ENCODE data around the gene TAF11L11. TPM values are rescaled to one million over a fixed set of nuclear protein-coding genes. Genes with fewer than 3 reads are reported as not detected.
"Not testable (repeated sequence)": the region's sequence is repeated elsewhere in the genome, so short reads cannot be mapped to it uniquely, and the experiment has no call there.

Gene TAF11L11
- polyA plus RNA-seq, 2 of the 4 experiments (the other 2 are of a cell fraction) = 0.39 to 2.2 TPM

DNA sequence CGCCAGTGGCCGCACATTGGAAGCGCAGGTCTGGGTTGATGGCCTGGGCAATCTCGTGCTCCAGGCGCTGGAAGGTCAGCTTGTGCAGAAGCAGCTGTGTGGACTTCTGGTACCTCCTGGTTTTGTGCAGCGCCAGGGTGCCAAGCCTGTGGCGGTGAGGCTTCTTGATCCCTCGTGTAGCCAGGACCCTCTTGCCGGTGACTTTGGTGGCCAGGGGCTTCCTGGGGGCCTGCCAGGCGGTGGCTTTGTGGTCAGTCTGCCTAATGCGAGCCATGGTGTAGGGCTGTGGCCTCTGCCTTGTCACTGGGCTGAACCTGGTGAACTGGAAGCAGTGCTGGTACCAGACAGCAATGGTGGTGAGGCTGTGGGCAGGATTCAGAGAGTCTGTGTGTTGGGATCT, 21.7 kb downstream of the TAF11L11 start:
- Histone ChIP-seq H3K27ac (no peak overlapping the region), H3K9me3 (no peaks in the 10 kb centered on the region), H3K4me1 (no peaks in the 10 kb centered on the region), H3K4me3 (no peak overlapping the region), H3K4me2 (no peak overlapping the region)
- WGBS (ENCODE audit: missing lambda C conversion rate) = 85% methylated on average over 5 of the region's 11 CpGs
- TF ChIP-seq RARB (CRISPR knock-in tag; IDR thresholded peaks at IDR 0.05) (no peak), CBX2 (IDR thresholded peaks at IDR 0.05; ENCODE audit: borderline replicate concordance, low read depth) (no peak), BHLHE40 (IDR thresholded peaks at IDR 0.05; ENCODE audit: low read depth, low read length) (no peak), MAZ (IDR thresholded peaks at IDR 0.05; ENCODE audit: borderline replicate concordance, low read depth, low read length) (no peak), POLR2A (IDR thresholded peaks at IDR 0.05; ENCODE audit: low read length) (no peak), RNF2 (IDR thresholded peaks at IDR 0.05; ENCODE audit: borderline replicate concordance, low read depth) (no peak)
- ChIA-PET CTCF (no interaction called here), POLR2A (no interaction called here)
- no peak for DNase-seq (ENCODE audit: low read depth in 1 of 2, low spot score in 1 of 2)
- FAIRE-seq = no peak
- no peak for ATAC-seq

DNA sequence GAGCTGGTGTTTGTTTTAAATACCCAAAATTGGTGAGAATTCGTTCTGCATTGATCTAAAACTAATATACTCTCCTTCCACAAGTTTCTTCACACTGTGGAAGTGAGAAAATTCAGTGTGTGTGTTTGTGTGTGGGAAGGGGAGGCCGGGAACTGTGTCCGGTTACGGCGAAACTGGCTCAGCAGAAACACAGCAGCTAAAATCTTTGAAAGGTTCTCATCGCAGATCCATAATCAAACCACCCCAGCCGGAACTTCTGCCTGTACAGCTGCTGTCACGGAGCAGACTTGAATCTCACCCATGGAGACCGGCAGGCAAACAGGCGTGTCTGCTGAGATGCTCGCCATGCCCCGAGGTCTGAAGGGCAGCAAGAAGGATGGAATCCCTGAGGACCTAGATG, 27.8 kb downstream of the TAF11L11 start, which contains the start of gene TAF11L13:
Gene TAF11L13 (plus strand): TSS at position 301 of the 400 bp plus-strand sequence.
- CTCF ChIA-PET; H3K27ac ChIP-seq; H3K4me1 ChIP-seq; H3K9me3 ChIP-seq; ATAC-seq; DNase-seq (ENCODE audit: low read depth in 1 of 2, low spot score in 1 of 2); H3K4me3 ChIP-seq; FAIRE-seq; H3K4me2 ChIP-seq; POLR2A ChIA-PET: not testable (repeated sequence)
- WGBS (ENCODE audit: missing lambda C conversion rate) = 75% methylated on average over 8 of the region's 12 CpGs

DNA sequence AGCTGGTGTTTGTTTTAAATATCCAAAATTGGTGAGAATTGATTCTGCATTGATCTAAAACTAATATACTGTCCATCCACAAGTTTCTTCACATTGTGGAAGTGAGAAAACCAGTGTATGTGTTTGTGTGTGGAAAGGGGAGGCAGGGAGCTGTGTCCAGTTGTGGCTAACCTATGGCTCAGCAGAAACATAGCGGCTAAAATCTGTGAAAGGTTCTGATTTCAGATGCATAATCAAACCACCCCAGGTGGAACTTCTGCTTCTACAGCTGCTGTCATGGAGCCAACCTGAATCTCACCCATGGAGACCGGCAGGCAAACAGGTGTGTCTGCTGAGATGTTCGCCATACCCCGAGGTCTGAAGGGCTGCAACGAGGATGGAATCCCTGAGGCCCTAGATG, 30.2 kb downstream of the TAF11L11 start, which contains the start of gene TAF11L14:
Gene TAF11L14 (plus strand): TSS at position 301 of the 400 bp plus-strand sequence.
- H3K4me3 ChIP-seq = no peak within 1 kb of the TSS
- ChIA-PET CTCF (interaction anchor here (0.9 to 1.1 kb wide), 3 partner anchors 13 to 435 kb away, joined by 3 to 4 read pairs (median 3); no protein-coding TSS in a partner anchor), POLR2A (no interaction called here)
- WGBS (ENCODE audit: missing lambda C conversion rate) = 57% methylated on average over 5 of the region's 5 CpGs
- ATAC-seq (no peak), FAIRE-seq (no peak), DNase-seq (ENCODE audit: low read depth in 1 of 2, low spot score in 1 of 2) (no peak)
- no peak within 1 kb of the TSS for H3K27ac ChIP-seq
- no peaks in the 10 kb centered on the region for H3K9me3 ChIP-seq
- TF ChIP-seq ZNF302 (CRISPR knock-in tag; IDR thresholded peaks at IDR 0.05) (no peak), HOXB5 (CRISPR knock-in tag; IDR thresholded peaks at IDR 0.05) (no peak), RARB (CRISPR knock-in tag; IDR thresholded peaks at IDR 0.05) (no peak), CHD4 (IDR thresholded peaks at IDR 0.05; ENCODE audit: borderline replicate concordance) (no peak)
- H3K4me2 ChIP-seq = no peak within 1 kb of the TSS
- no peaks in the 10 kb centered on the region for H3K4me1 ChIP-seq

DNA sequence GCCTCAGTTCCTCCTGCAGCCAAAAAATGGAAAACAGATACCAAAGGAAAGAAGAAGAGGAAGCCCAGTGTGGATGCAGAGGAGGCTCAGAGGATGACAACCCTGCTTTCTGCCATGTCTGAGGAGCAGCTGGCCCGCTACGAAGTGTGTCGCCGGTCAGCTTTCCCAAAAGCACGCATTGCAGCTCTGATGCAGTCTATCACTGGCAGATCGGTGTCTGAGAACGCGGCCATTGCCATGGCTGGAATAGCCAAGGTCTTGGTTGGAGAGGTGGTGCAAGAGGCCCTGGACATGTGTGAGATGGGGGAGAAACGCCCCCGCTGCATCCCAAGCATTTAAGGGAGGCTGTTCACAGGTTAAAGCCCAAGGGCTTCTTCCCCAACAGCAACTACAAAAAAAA, 45.2 kb downstream of the TAF11L11 start:
- H3K27ac ChIP-seq; FAIRE-seq; H3K4me2 ChIP-seq; H3K9me3 ChIP-seq; H3K4me1 ChIP-seq; DNase-seq (ENCODE audit: low read depth in 1 of 2, low spot score in 1 of 2); ATAC-seq; H3K4me3 ChIP-seq; POLR2A ChIA-PET: not testable (repeated sequence)
- WGBS (ENCODE audit: missing lambda C conversion rate) = 86% methylated on average over 10 of the region's 10 CpGs
- CTCF ChIA-PET = interaction anchor here (1.0 kb wide), 1 partner anchor 10 kb away, joined by 3 read pairs; no protein-coding TSS in a partner anchor

DNA sequence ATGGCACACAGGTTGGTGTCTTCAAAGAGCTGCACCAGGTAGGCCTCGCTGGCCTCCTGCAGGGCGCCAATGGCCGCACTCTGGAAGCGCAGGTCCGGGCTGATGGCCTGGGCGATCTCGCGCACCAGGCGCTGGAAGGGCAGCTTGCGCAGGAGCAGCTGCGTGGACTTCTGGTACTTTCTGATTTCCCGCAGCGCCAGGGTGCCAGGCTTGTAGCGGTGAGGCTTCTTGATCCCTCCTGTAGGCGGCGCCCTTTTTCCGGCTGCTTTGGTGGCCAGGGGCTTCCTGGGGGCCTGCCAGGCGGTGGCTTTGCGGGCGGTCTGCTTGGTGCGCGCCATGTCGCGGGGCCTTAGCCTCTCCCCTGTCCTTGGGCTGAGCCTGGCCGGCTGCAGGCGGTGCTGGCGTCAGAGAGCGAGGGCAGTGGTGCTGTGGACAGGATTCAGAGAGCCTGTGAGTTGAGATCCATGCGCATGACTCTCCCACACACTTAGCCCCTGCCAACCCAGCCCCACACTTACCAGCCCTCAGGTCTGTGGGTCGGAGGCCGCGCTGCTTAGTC, 51.3 kb downstream of the TAF11L11 start:
- POLR2A ChIA-PET; H3K4me1 ChIP-seq; H3K27ac ChIP-seq; FAIRE-seq; DNase-seq (ENCODE audit: low read depth in 1 of 2, low spot score in 1 of 2); H3K4me2 ChIP-seq; H3K9me3 ChIP-seq; CTCF ChIA-PET; ATAC-seq; H3K4me3 ChIP-seq: not testable (repeated sequence)
- WGBS (ENCODE audit: missing lambda C conversion rate) = 91% methylated on average over 12 of the region's 32 CpGs

Small RNAs within 50 kb of the gene (small RNA-seq; reads per million reads assigned to genes)
- 0 reads per million in 6 experiments for gene AC233724.1
- 0 reads per million in 6 experiments for gene AC233724.2
- 0 reads per million in 6 experiments for gene AC233724.3
- 0 reads per million in 6 experiments for gene AC233724.4
- gene AC233724.6 = 0 reads per million in 6 experiments
- gene AC233724.7 = 0 reads per million in 6 experiments

Other genes starting within 250 kb of the TAF11L11 start
- gene TAF11L2, start 106.0 kb upstream of the TAF11L11 start, polyA plus RNA-seq (2011; rRNA removed) = not detected in 2 replicates
- gene TAF11L2, start 106.0 kb upstream of the TAF11L11 start, polyA plus RNA-seq (2017; fragmentation: RNase III; extraction: RNeasy Plus Mini Kit Qiagen cat#74134 plus additional on column Dnase treatment) = not detected in 3 replicates
- not detected in 2 replicates for gene TAF11L3, start 85.8 kb upstream of the TAF11L11 start, polyA plus RNA-seq (2011; rRNA removed)
- not detected in 3 replicates for gene TAF11L3, start 85.8 kb upstream of the TAF11L11 start, polyA plus RNA-seq (2017; fragmentation: RNase III; extraction: RNeasy Plus Mini Kit Qiagen cat#74134 plus additional on column Dnase treatment)
- not detected in 2 replicates for gene TAF11L4, start 82.4 kb upstream of the TAF11L11 start, polyA plus RNA-seq (2011; rRNA removed)
- gene TAF11L4, start 82.4 kb upstream of the TAF11L11 start, polyA plus RNA-seq (2017; fragmentation: RNase III; extraction: RNeasy Plus Mini Kit Qiagen cat#74134 plus additional on column Dnase treatment) = not detected in 3 replicates
- not detected in 2 replicates for gene TAF11L5, start 78.9 kb upstream of the TAF11L11 start, polyA plus RNA-seq (2011; rRNA removed)
- gene TAF11L5, start 78.9 kb upstream of the TAF11L11 start, polyA plus RNA-seq (2017; fragmentation: RNase III; extraction: RNeasy Plus Mini Kit Qiagen cat#74134 plus additional on column Dnase treatment) = not detected in 3 replicates
- gene TAF11L6, start 75.5 kb upstream of the TAF11L11 start, polyA plus RNA-seq (2011; rRNA removed) = not detected in 2 replicates
- not detected in 3 replicates for gene TAF11L6, start 75.5 kb upstream of the TAF11L11 start, polyA plus RNA-seq (2017; fragmentation: RNase III; extraction: RNeasy Plus Mini Kit Qiagen cat#74134 plus additional on column Dnase treatment)
- not detected in 2 replicates for gene TAF11L7, start 18.4 kb upstream of the TAF11L11 start, polyA plus RNA-seq (2011; rRNA removed)
- not detected in 3 replicates for gene TAF11L7, start 18.4 kb upstream of the TAF11L11 start, polyA plus RNA-seq (2017; fragmentation: RNase III; extraction: RNeasy Plus Mini Kit Qiagen cat#74134 plus additional on column Dnase treatment)
- not detected in 2 replicates for gene TAF11L8, start 13.2 kb upstream of the TAF11L11 start, polyA plus RNA-seq (2011; rRNA removed)
- not detected in 3 replicates for gene TAF11L8, start 13.2 kb upstream of the TAF11L11 start, polyA plus RNA-seq (2017; fragmentation: RNase III; extraction: RNeasy Plus Mini Kit Qiagen cat#74134 plus additional on column Dnase treatment)
- gene TAF11L9, start 9.8 kb upstream of the TAF11L11 start, polyA plus RNA-seq (2011; rRNA removed) = not detected in 2 replicates
- not detected in 3 replicates for gene TAF11L9, start 9.8 kb upstream of the TAF11L11 start, polyA plus RNA-seq (2017; fragmentation: RNase III; extraction: RNeasy Plus Mini Kit Qiagen cat#74134 plus additional on column Dnase treatment)
- not detected in 2 replicates for gene TAF11L10, start 6.4 kb upstream of the TAF11L11 start, polyA plus RNA-seq (2011; rRNA removed)
- gene TAF11L10, start 6.4 kb upstream of the TAF11L11 start, polyA plus RNA-seq (2017; fragmentation: RNase III; extraction: RNeasy Plus Mini Kit Qiagen cat#74134 plus additional on column Dnase treatment) = not detected in 3 replicates
- gene TAF11L12, start 6.2 kb downstream of the TAF11L11 start, polyA plus RNA-seq (2011; rRNA removed) = 0.25 and 0.37 TPM in 2 replicates
- gene TAF11L12, start 6.2 kb downstream of the TAF11L11 start, polyA plus RNA-seq (2017; fragmentation: RNase III; extraction: RNeasy Plus Mini Kit Qiagen cat#74134 plus additional on column Dnase treatment) = 0.15 to 0.21 TPM in 2 of 3 replicates, not detected in the other
- gene TAF11L13, start 27.9 kb downstream of the TAF11L11 start, polyA plus RNA-seq (2011; rRNA removed) = not detected in 2 replicates
- not detected in 3 replicates for gene TAF11L13, start 27.9 kb downstream of the TAF11L11 start, polyA plus RNA-seq (2017; fragmentation: RNase III; extraction: RNeasy Plus Mini Kit Qiagen cat#74134 plus additional on column Dnase treatment)
- 0.14 TPM in 1 of 2 replicates, not detected in the other for gene TAF11L14, start 30.3 kb downstream of the TAF11L11 start, polyA plus RNA-seq (2011; rRNA removed)
- not detected in 3 replicates for gene TAF11L14, start 30.3 kb downstream of the TAF11L11 start, polyA plus RNA-seq (2017; fragmentation: RNase III; extraction: RNeasy Plus Mini Kit Qiagen cat#74134 plus additional on column Dnase treatment)